ENCODE measurements around the gene DVL2.

GRCh38 chr17:7195971-7196370 lies 38.3 kb downstream of the DVL2 start:
- TF ChIP-seq POLR2A (IDR thresholded peaks at IDR 0.05), result no peak
- TF ChIP-seq CTCF (IDR thresholded peaks at IDR 0.05), result no peak
